Mucosa of gallbladder (tissue), 1 donor: ENCODE data around the gene HBB. TPM values are rescaled to one million over a fixed set of nuclear protein-coding genes. Genes with fewer than 3 reads are reported as not detected.
"Not testable (repeated sequence)": the region's sequence is repeated elsewhere in the genome, so short reads cannot be mapped to it uniquely, and the experiment has no call there.

Source experiments
- DNase-seq: peaks from one replicate; pipeline ENCODE4 v3.0.0-alpha.2; 2020; ENCODE audit warnings: low spot score
- total RNA-seq: library from RNA; stranded (reverse); gene quantifications from one replicate; pipeline ENCODE4 v1.2.1, GENCODE V29; 2021
- donor health status: DM: no; HTN: no; CAD: no.

The HBB gene
- total RNA-seq, result 65.9 TPM

GRCh38 chr11:5226732-5227310 lies at the start of gene HBB:
Gene HBB, minus strand, starts transcription at chr11:5227071. Its CDS starts 50 bp downstream, at chr11:5227021.
- DNase-seq, result no peak

GRCh38 chr11:5275369-5276110 lies 48.7 kb upstream of the HBB start:
- DNase-seq, result no peak

- DNase-seq, result no peak
These were observed 47.5 kb upstream of the HBB start for GRCh38 chr11:5274395-5274794.

- no peak for DNase-seq
These were observed 45.6 kb upstream of the HBB start for GRCh38 chr11:5272395-5273017.

- DNase-seq, result no peak
These were observed 42.9 kb upstream of the HBB start, which contains the start of gene HBE1 for GRCh38 chr11:5269715-5270147. Gene HBE1, minus strand, starts transcription at chr11:5269945. Its CDS starts 55 bp downstream, at chr11:5269890.

- DNase-seq, result no peak
These were observed 40.2 kb upstream of the HBB start for GRCh38 chr11:5267033-5267563.

GRCh38 chr11:5266609-5267008 lies 39.7 kb upstream of the HBB start:
- no peak for DNase-seq

GRCh38 chr11:5265832-5266231 lies 39.0 kb upstream of the HBB start:
- DNase-seq, result no peak

GRCh38 chr11:5258543-5259262 lies 31.8 kb upstream of the HBB start:
- no peak for DNase-seq

- DNase-seq, result no peak
These were observed 30.4 kb upstream of the HBB start for GRCh38 chr11:5257296-5257695.

- not testable (repeated sequence) for DNase-seq
These were observed 28.0 kb upstream of the HBB start, which contains the start of gene HBG2 for GRCh38 chr11:5254646-5255413. Gene HBG2, minus strand, starts transcription at chr11:5254781. Its CDS starts 53 bp downstream, at chr11:5254728.

- DNase-seq, result not testable (repeated sequence)
These were observed 27.2 kb upstream of the HBB start for GRCh38 chr11:5254023-5254422.

- DNase-seq, result not testable (repeated sequence)
These were observed 26.6 kb upstream of the HBB start for GRCh38 chr11:5253440-5253839.

- no peak for DNase-seq
These were observed 26.0 kb upstream of the HBB start for GRCh38 chr11:5252919-5253265.

- no peak for DNase-seq
These were observed 25.5 kb upstream of the HBB start for GRCh38 chr11:5252192-5252918.

- DNase-seq, result no peak
These were observed 24.9 kb upstream of the HBB start for GRCh38 chr11:5251746-5252145.

- DNase-seq, result no peak
These were observed 23.8 kb upstream of the HBB start for GRCh38 chr11:5250543-5251204.

- not testable (repeated sequence) for DNase-seq
These were observed 23.0 kb upstream of the HBB start, which contains the start of gene HBG1 for GRCh38 chr11:5249807-5250396. Gene HBG1, minus strand, starts transcription at chr11:5249857. Its CDS starts 53 bp downstream, at chr11:5249804.

GRCh38 chr11:5248498-5248897 lies 21.6 kb upstream of the HBB start:
- DNase-seq, result not testable (repeated sequence)
